OCI-LY1 (cell line): ENCODE measurements around the gene ROBO1.

Experiments
- H2AFZ ChIP-seq: fragments of 200-600 bp; sonication (generic), shearing (Covaris generic); 2 replicates; pipeline ENCODE4 v1.6.0; 2014; ENCODE audit warnings: antibody characterized with exemption, mild to moderate bottlenecking, low read length
- H3F3A ChIP-seq: fragments of 200-600 bp; sonication (generic), shearing (Covaris generic); 2 replicates; pipeline ENCODE4 v1.6.0; 2014; ENCODE audit warnings: mild to moderate bottlenecking, antibody characterized with exemption, low read length, moderate library complexity; ENCODE audit not compliant: insufficient read depth
- H3K27ac ChIP-seq: fragments of 200-600 bp; sonication (generic); 2 replicates; pipeline ENCODE4 v1.5.1; 2014; ENCODE audit warnings: low read length, mixed run types, mild to moderate bottlenecking, low read depth; ENCODE audit not compliant: poor library complexity, severe bottlenecking
- H3K27me3 ChIP-seq: fragments of 200-600 bp; sonication (generic); 2 replicates; pipeline ENCODE4 v1.6.0; 2014; ENCODE audit warnings: antibody characterized with exemption, mild to moderate bottlenecking, low read length, moderate library complexity; ENCODE audit not compliant: insufficient read depth
- H3K36me3 ChIP-seq: fragments of 200-600 bp; sonication (generic); 2 replicates; pipeline ENCODE4 v1.6.1; 2014; ENCODE audit warnings: mild to moderate bottlenecking, antibody characterized with exemption, low read length, moderate library complexity, mixed read lengths; ENCODE audit not compliant: insufficient read depth
- H3K4me1 ChIP-seq: fragments of 200-600 bp; sonication (generic); 2 replicates; pipeline ENCODE4 v1.5.1; 2014; ENCODE audit warnings: mild to moderate bottlenecking, low read length, moderate library complexity; ENCODE audit not compliant: insufficient read depth, severe bottlenecking
- H3K4me2 ChIP-seq: fragments of 200-600 bp; sonication (generic), shearing (Covaris generic); 2 replicates; pipeline ENCODE4 v1.6.1; 2014; ENCODE audit warnings: low read length
- H3K4me3 ChIP-seq: fragments of 200-600 bp; sonication (generic); 2 replicates; pipeline ENCODE4 v1.5.1; 2014; ENCODE audit warnings: low read length, low read depth, mild to moderate bottlenecking, mixed read lengths; ENCODE audit not compliant: poor library complexity, severe bottlenecking
- H3K79me2 ChIP-seq: fragments of 200-600 bp; shearing (Covaris generic); 2 replicates; pipeline ENCODE4 v1.6.1; 2016; ENCODE audit warnings: mixed run types, low read length, mixed read lengths; ENCODE audit not compliant: insufficient read depth
- H3K9ac ChIP-seq: fragments of 200-600 bp; sonication (generic), shearing (Covaris generic); 2 replicates; pipeline ENCODE4 v1.6.1; 2014; ENCODE audit warnings: mild to moderate bottlenecking, low read length, mixed read lengths
- H3K9me2 ChIP-seq: fragments of 200-600 bp; sonication (generic), shearing (Covaris generic); 2 replicates; pipeline ENCODE4 v1.6.1; 2014; ENCODE audit warnings: low read depth, mild to moderate bottlenecking, low read length, mixed read lengths
- H3K9me3 ChIP-seq: fragments of 200-600 bp; shearing (Covaris generic); 2 replicates; pipeline ENCODE4 v1.6.1; 2014; ENCODE audit warnings: low read length, mixed read lengths
- H4K20me1 ChIP-seq: fragments of 200-600 bp; sonication (generic), shearing (Covaris generic); 2 replicates; pipeline ENCODE4 v1.6.0; 2016; ENCODE audit warnings: mild to moderate bottlenecking, low read length; ENCODE audit not compliant: insufficient read depth
- EZH2 ChIP-seq: fragments of 200-600 bp; sonication (generic), shearing (Covaris generic); IDR thresholded peaks from 2 replicates; pipeline ENCODE4 v1.8.0; 2017; ENCODE audit warnings: borderline replicate concordance, mixed run types, mild to moderate bottlenecking, antibody characterized with exemption, low read length, moderate library complexity, mixed read lengths
- TF ChIP-seq, protein P1 (sequence below): fragments of 200-600 bp; sonication (generic), shearing (Covaris generic); IDR thresholded peaks from 2 replicates; pipeline ENCODE4 v1.5.1; 2017; ENCODE audit warnings: mild to moderate bottlenecking, antibody characterized with exemption, low read length, moderate library complexity, mixed read lengths

The ROBO1 gene

DNA sequence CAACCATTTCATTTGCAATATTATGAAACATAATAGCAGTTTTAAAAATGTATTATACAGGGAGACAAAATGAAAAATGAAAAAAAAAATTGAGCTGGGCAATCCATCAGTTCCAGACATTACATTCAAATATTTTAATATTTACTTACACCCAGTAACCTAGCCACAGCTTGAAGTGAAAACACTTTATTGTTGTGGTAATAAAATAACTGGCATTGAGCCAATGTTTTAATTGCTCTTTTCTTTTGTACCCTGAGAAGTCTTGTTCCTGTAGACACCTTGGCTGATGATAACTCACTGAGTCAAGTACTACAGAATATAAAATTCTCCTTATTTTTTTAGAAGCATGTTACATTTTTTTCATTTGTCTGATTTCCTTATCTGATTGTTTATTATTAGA, 180.6 kb downstream of the ROBO1 start:
- Histone ChIP-seq H3K27ac (no peak overlapping the region), H3K36me3 (no peaks in the 10 kb centered on the region), H3K27me3 (no peaks in the 10 kb centered on the region), H3K79me2 (no peaks in the 10 kb centered on the region), H3K4me3 (no peak overlapping the region), H3K4me2 (no peak overlapping the region), H3K9me3 (no peaks in the 10 kb centered on the region), H3K9ac (no peak overlapping the region), H4K20me1 (no peaks in the 10 kb centered on the region), H3K4me1 (no peaks in the 10 kb centered on the region), H3K9me2 (no peaks in the 10 kb centered on the region), H3F3A (no peaks in the 10 kb centered on the region), H2AFZ (no peak overlapping the region)
- no peak for TF ChIP-seq EZH2
- TF ChIP-seq, protein P1, sequence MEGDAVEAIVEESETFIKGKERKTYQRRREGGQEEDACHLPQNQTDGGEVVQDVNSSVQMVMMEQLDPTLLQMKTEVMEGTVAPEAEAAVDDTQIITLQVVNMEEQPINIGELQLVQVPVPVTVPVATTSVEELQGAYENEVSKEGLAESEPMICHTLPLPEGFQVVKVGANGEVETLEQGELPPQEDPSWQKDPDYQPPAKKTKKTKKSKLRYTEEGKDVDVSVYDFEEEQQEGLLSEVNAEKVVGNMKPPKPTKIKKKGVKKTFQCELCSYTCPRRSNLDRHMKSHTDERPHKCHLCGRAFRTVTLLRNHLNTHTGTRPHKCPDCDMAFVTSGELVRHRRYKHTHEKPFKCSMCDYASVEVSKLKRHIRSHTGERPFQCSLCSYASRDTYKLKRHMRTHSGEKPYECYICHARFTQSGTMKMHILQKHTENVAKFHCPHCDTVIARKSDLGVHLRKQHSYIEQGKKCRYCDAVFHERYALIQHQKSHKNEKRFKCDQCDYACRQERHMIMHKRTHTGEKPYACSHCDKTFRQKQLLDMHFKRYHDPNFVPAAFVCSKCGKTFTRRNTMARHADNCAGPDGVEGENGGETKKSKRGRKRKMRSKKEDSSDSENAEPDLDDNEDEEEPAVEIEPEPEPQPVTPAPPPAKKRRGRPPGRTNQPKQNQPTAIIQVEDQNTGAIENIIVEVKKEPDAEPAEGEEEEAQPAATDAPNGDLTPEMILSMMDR, result no peak

DNA sequence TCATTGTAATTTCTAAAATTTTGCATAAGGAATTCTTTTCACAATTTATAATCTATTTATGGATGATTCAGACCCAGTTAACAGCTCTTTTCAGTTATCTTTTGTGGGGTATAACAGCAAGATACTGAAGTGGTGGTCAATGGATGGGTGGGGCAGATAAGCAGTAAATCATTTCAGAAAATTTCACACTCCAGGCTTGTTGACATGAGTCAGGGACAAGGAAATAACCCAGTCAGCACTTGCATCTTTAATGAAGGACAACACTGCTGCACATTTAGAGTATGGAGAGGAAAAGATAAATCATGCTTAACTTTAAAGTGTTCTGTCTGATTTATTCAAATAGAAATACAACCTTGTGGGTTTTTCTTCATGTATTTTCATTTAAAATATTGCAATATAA, 181.6 kb downstream of the ROBO1 start:
- Histone ChIP-seq H2AFZ (no peak overlapping the region), H3F3A (no peaks in the 10 kb centered on the region), H3K9me3 (no peaks in the 10 kb centered on the region), H3K4me3 (no peak overlapping the region), H4K20me1 (no peaks in the 10 kb centered on the region), H3K36me3 (no peaks in the 10 kb centered on the region), H3K4me2 (no peak overlapping the region), H3K4me1 (no peaks in the 10 kb centered on the region), H3K27ac (no peak overlapping the region), H3K27me3 (no peaks in the 10 kb centered on the region), H3K79me2 (no peaks in the 10 kb centered on the region), H3K9ac (no peak overlapping the region), H3K9me2 (no peaks in the 10 kb centered on the region)
- TF ChIP-seq, protein P1, result no peak
- TF ChIP-seq EZH2, result no peak

DNA sequence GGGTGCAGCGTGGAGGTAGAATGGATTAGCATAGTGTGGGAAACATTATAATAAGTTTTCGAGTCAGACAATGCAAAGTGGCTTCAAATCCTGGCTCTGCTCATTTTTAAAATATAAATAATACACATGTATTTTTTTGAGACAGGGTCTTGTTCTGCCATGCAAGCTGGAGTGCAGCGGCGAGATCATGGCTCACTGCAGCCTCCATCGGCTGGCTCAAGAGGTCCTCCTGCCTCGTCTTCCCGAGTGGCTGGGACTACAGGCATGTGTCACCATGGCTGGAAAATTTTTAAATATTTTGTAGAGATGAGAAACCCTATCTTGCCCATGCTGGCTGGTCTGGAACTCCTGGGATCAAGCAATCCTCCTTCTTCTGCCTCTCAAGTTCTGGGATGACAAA, 194.9 kb downstream of the ROBO1 start:
- H3K27ac ChIP-seq, result no peak overlapping the region
- H3K9ac ChIP-seq, result no peak overlapping the region
- no peaks in the 10 kb centered on the region for H3K4me1 ChIP-seq
- H3K36me3 ChIP-seq, result no peaks in the 10 kb centered on the region
- no peaks in the 10 kb centered on the region for H3K79me2 ChIP-seq
- H3K4me3 ChIP-seq, result no peak overlapping the region
- H3F3A ChIP-seq, result no peaks in the 10 kb centered on the region
- H3K27me3 ChIP-seq, result no peaks in the 10 kb centered on the region
- H4K20me1 ChIP-seq, result no peaks in the 10 kb centered on the region
- TF ChIP-seq EZH2, result no peak
- TF ChIP-seq, protein P1, result no peak
- no peak overlapping the region for H2AFZ ChIP-seq
- no peaks in the 10 kb centered on the region for H3K9me3 ChIP-seq
- no peaks in the 10 kb centered on the region for H3K9me2 ChIP-seq
- no peak overlapping the region for H3K4me2 ChIP-seq
